ENCODE measurements around the gene MATN1. TPM values are rescaled to one million over a fixed set of nuclear protein-coding genes. Genes with fewer than 3 reads are reported as not detected.

Gene MATN1
- total RNA-seq, 2 donors from 2014 or later, result 0.31 to 1.1 TPM

DNA sequence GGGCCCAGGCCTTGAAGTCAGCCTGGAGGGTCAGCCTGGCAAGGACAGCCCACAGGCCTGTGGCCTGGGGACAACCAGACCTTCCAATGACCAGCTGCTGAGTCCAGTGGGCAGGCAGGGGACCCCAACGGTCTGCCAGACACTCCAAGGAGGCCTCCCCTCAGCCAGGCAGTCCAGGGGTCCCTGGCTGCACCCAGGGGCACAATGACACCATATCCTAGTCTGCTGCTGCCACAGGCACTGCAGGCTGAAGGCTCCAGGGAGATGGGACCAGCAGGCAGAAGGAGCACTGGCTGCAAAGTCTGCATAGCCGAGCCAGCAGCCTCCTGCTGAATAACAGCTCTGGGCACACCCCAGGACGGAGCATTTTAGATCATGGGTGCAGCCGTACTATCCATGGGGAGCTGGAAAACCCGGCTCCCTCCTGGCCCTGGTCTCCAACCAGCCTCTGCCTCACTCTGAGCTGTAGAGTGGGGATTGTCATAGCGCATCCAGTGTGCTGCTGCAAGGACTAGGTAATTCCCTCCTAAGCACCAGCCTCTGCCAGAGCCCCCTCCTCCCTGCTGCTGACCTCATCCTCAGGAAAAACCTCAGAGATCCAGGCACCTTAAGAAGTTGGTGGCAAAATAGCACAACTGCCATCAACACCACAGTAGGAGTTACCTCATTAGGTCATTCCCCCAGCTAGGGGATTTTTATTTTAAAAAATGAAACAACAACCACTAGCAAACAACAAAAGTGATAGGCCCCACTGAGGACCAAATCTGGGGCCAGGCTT is 39.0 kb upstream of the MATN1 start:
- Mint-ChIP-seq H3K4me1 (ENCODE audit: low read depth in 2 of 2) (peaks cover 32 to 33% of the 10 kb centered on the region in 2 donors), H3K27ac (peak overlapping the region; percentile 9 to 59), H3K36me3 (no peaks in the 10 kb centered on the region), H3K9me3 (no peaks in the 10 kb centered on the region), H3K4me3 (no peak overlapping the region), H3K27me3 (no peaks in the 10 kb centered on the region)
- ATAC-seq, result peak in 1 of 2 donors; percentile 25
- DNase-seq (ENCODE audit: low spot score), result no peak

DNA sequence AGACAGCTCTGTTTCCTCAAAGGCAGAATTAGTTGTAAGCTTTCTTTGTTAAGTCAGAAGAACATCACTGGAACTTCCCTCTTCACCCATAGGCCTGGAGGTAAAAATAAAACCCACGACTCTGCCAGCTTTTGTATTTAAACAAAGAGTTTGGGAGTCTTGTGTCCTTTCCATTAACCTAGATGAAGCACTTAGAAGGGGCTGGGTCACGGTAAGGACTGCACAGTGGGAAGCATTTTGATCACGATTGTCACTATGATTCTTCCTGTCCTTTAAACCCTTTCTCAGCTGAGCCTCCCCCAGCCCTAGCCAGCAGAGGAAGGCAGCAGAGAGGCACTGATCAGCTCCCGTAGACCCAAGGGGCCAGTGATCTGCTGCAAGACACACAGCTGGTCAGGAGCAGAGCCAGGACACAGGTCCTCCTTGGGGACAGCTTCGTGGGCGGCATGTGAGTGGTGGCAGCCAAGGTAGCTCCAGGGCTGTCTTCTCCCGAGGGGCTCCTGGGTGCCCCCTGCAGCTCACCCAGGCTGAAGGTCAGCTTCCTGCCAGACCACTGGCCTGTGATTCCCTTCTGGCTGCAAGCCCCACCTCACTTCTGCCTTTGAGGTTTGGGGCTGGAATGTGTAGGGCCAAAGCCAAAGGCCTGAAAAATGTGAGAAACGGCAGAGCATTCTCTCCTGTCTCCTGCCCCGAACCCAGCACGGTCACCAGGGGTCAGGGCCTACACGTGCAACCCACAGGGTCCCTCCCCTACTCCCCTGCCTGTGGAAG is 38.2 kb upstream of the MATN1 start:
- Mint-ChIP-seq H3K27me3 (no peaks in the 10 kb centered on the region), H3K36me3 (no peaks in the 10 kb centered on the region), H3K9me3 (no peaks in the 10 kb centered on the region), H3K27ac (peak overlapping the region; percentile 9 to 66), H3K4me3 (no peak overlapping the region), H3K4me1 (ENCODE audit: low read depth in 2 of 2) (peaks cover 33 to 41% of the 10 kb centered on the region in 2 donors)
- DNase-seq (ENCODE audit: low spot score) (no peak), ATAC-seq (no peak)

GRCh38 chr1:30760596-30761324 is 37.4 kb upstream of the MATN1 start:
- no peak for DNase-seq (ENCODE audit: low spot score)
- Mint-ChIP-seq H3K36me3 (no peaks in the 10 kb centered on the region), H3K27ac (peak overlapping the region; percentile 8 to 66), H3K27me3 (no peaks in the 10 kb centered on the region), H3K4me3 (peak overlapping the region; percentile 30), H3K4me1 (ENCODE audit: low read depth in 2 of 2) (peaks cover 41 to 48% of the 10 kb centered on the region in 2 donors), H3K9me3 (no peaks in the 10 kb centered on the region)
- ATAC-seq, result no peak

- no peak for DNase-seq (ENCODE audit: low spot score)
- no peak for ATAC-seq
- Mint-ChIP-seq H3K9me3 (no peaks in the 10 kb centered on the region), H3K4me1 (ENCODE audit: low read depth in 2 of 2) (peaks cover 51 to 57% of the 10 kb centered on the region in 2 donors), H3K27me3 (no peaks in the 10 kb centered on the region), H3K4me3 (peak overlapping the region; percentile 48), H3K27ac (peak overlapping the region; percentile 63 to 98), H3K36me3 (no peaks in the 10 kb centered on the region)
These were observed 36.4 kb upstream of the MATN1 start for GRCh38 chr1:30759718-30760281.

- ATAC-seq (no peak), DNase-seq (ENCODE audit: low spot score) (no peak)
- Mint-ChIP-seq H3K36me3 (no peaks in the 10 kb centered on the region), H3K9me3 (no peaks in the 10 kb centered on the region), H3K4me3 (peak overlapping the region; percentile 83), H3K27me3 (no peaks in the 10 kb centered on the region), H3K27ac (peak overlapping the region; percentile 98 to 100), H3K4me1 (ENCODE audit: low read depth in 2 of 2) (peaks cover 60 to 64% of the 10 kb centered on the region in 2 donors)
These were observed 35.5 kb upstream of the MATN1 start for GRCh38 chr1:30758785-30759380.

GRCh38 chr1:30758121-30758688 is 34.8 kb upstream of the MATN1 start:
- no peak for DNase-seq (ENCODE audit: low spot score)

GRCh38 chr1:30757352-30758120 is 34.2 kb upstream of the MATN1 start, which contains the start of gene LAPTM5:
TSS of gene LAPTM5 (minus strand) at chr1:30757774. CDS start at chr1:30757745, 29 bp downstream.
- Mint-ChIP-seq H3K9me3 (no peaks in the 10 kb centered on the region), H3K4me3 (peak within 1 kb of the TSS; percentile 83), H3K27ac (peak within 1 kb of the TSS; percentile 98 to 100), H3K36me3 (no peaks in the 10 kb centered on the region), H3K27me3 (no peaks in the 10 kb centered on the region), H3K4me1 (ENCODE audit: low read depth in 2 of 2) (peaks cover 63 to 68% of the 10 kb centered on the region in 2 donors)
- ATAC-seq, result peak; percentile 38 to 65
- peak; percentile 74 for DNase-seq (ENCODE audit: low spot score)

More at GRCh38 chr1:30758121-30758688, 34.8 kb upstream of the MATN1 start:
- H3K36me3 Mint-ChIP-seq, result no peaks in the 10 kb centered on the region
- H3K4me3 Mint-ChIP-seq, result peak overlapping the region; percentile 83
- H3K27ac Mint-ChIP-seq, result peak overlapping the region; percentile 98 to 100
- no peak for ATAC-seq
- H3K9me3 Mint-ChIP-seq, result no peaks in the 10 kb centered on the region
- H3K27me3 Mint-ChIP-seq, result no peaks in the 10 kb centered on the region
- peaks cover 67 to 71% of the 10 kb centered on the region in 2 donors for H3K4me1 Mint-ChIP-seq (ENCODE audit: low read depth in 2 of 2)

- ATAC-seq (peak; percentile 85 to 90), DNase-seq (ENCODE audit: low spot score) (peak; percentile 89)
- peaks cover 67 to 75% of the 10 kb centered on the region in 2 donors for H3K4me1 Mint-ChIP-seq (ENCODE audit: low read depth in 2 of 2)
- H3K27ac Mint-ChIP-seq, result peak overlapping the region; percentile 98 to 100
- H3K27me3 Mint-ChIP-seq, result no peaks in the 10 kb centered on the region
- no peaks in the 10 kb centered on the region for H3K9me3 Mint-ChIP-seq
- peak overlapping the region; percentile 83 for H3K4me3 Mint-ChIP-seq
- H3K36me3 Mint-ChIP-seq, result no peaks in the 10 kb centered on the region
These were observed 33.4 kb upstream of the MATN1 start for GRCh38 chr1:30756545-30757351.

- DNase-seq (ENCODE audit: low spot score), result no peak
- H3K36me3 Mint-ChIP-seq, result no peaks in the 10 kb centered on the region
- no peak for ATAC-seq
- peaks cover 71 to 77% of the 10 kb centered on the region in 2 donors for H3K4me1 Mint-ChIP-seq (ENCODE audit: low read depth in 2 of 2)
- no peaks in the 10 kb centered on the region for H3K27me3 Mint-ChIP-seq
- no peaks in the 10 kb centered on the region for H3K9me3 Mint-ChIP-seq
- peak overlapping the region; percentile 98 to 100 for H3K27ac Mint-ChIP-seq
- peak overlapping the region; percentile 83 for H3K4me3 Mint-ChIP-seq
These were observed 32.8 kb upstream of the MATN1 start for GRCh38 chr1:30756206-30756544.

GRCh38 chr1:30755746-30756145 is 32.4 kb upstream of the MATN1 start:
- H3K27ac Mint-ChIP-seq, result peak overlapping the region; percentile 98 to 100
- H3K4me1 Mint-ChIP-seq (ENCODE audit: low read depth in 2 of 2), result peaks cover 75 to 76% of the 10 kb centered on the region in 2 donors
- H3K4me3 Mint-ChIP-seq, result peak overlapping the region; percentile 83
- H3K9me3 Mint-ChIP-seq, result no peaks in the 10 kb centered on the region
- ATAC-seq (no peak), DNase-seq (ENCODE audit: low spot score) (no peak)
- H3K27me3 Mint-ChIP-seq, result no peaks in the 10 kb centered on the region
- H3K36me3 Mint-ChIP-seq, result no peaks in the 10 kb centered on the region

- DNase-seq (ENCODE audit: low spot score), result no peak
- no peaks in the 10 kb centered on the region for H3K36me3 Mint-ChIP-seq
- peak overlapping the region; percentile 98 to 100 for H3K27ac Mint-ChIP-seq
- H3K9me3 Mint-ChIP-seq, result no peaks in the 10 kb centered on the region
- peaks cover 79% of the 10 kb centered on the region in 2 donors for H3K4me1 Mint-ChIP-seq (ENCODE audit: low read depth in 2 of 2)
- ATAC-seq, result no peak
- peak overlapping the region; percentile 83 for H3K4me3 Mint-ChIP-seq
- no peaks in the 10 kb centered on the region for H3K27me3 Mint-ChIP-seq
These were observed 31.9 kb upstream of the MATN1 start for GRCh38 chr1:30755334-30755733.

All from natural killer cell treated with Interleukin-12 subunit alpha and Interleukin-12 subunit beta and Interleukin-15 and Interleukin-18, amount 100 ng/mL, for 72 hours (primary cell).